Panc1 (cell line): ENCODE data around the gene NFATC2.

Source experiments
- POLR2AphosphoS5 ChIP-seq: IDR thresholded peaks from 2 replicates; pipeline ENCODE4 v1.6.1; 2012; ENCODE audit warnings: mild to moderate bottlenecking, low read depth, low read length, moderate library complexity
- REST ChIP-seq, 2 experiments: IDR thresholded peaks; 2 replicates each; pipeline ENCODE4 v1.6.1; 2011 to 2012; ENCODE audit warnings: low read depth in 2 of 2, control low read depth in 1 of 2, low read length in 1 of 2, mild to moderate bottlenecking in 1 of 2, moderate library complexity in 1 of 2; ENCODE audit not compliant: insufficient read depth in 1 of 2
- SIN3A ChIP-seq: IDR thresholded peaks from 2 replicates; pipeline ENCODE4 v1.6.1; 2012; ENCODE audit warnings: low read depth, mild to moderate bottlenecking, low read length, moderate library complexity, borderline replicate concordance; ENCODE audit not compliant: insufficient read depth
- TCF7L2 ChIP-seq: IDR thresholded peaks from 2 replicates; pipeline ENCODE4 v1.6.1; 2011; ENCODE audit warnings: mild to moderate bottlenecking, low read depth, low read length, inconsistent platforms
- TF ChIP-seq, protein P1 (sequence below): fragments of 450-650 bp; IDR thresholded peaks from 2 replicates; pipeline ENCODE4 v1.5.1; 2017; ENCODE audit warnings: mild to moderate bottlenecking

DNA sequence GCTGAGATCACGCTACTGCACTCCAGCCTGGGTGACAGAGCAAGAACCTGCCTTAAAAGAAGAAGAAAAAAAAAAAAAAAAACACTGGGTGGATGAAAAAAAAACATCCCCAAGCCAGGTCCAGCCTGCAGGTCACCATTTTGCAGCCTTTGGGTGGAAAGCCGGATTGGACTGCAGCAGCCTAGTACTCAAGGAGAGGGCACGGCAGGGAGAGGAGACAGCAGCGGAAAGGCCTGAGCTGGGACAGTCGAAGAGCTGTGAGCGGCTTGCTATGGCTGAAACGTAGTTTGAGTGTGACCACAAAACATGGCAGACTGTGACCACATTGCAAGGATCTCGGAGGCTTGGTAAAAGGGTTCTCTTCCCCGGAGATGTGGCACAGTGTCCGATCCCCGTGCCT is 173.0 kb downstream of the NFATC2 start:
- TF ChIP-seq REST (IDR thresholded peaks at IDR 0.05; ENCODE audit: insufficient read depth in 1 of 2, low read depth in 2 of 2, low read length in 1 of 2) (no peak), TCF7L2 (no peak), POLR2AphosphoS5 (no peak), SIN3A (no peak)
- TF ChIP-seq, protein P1, sequence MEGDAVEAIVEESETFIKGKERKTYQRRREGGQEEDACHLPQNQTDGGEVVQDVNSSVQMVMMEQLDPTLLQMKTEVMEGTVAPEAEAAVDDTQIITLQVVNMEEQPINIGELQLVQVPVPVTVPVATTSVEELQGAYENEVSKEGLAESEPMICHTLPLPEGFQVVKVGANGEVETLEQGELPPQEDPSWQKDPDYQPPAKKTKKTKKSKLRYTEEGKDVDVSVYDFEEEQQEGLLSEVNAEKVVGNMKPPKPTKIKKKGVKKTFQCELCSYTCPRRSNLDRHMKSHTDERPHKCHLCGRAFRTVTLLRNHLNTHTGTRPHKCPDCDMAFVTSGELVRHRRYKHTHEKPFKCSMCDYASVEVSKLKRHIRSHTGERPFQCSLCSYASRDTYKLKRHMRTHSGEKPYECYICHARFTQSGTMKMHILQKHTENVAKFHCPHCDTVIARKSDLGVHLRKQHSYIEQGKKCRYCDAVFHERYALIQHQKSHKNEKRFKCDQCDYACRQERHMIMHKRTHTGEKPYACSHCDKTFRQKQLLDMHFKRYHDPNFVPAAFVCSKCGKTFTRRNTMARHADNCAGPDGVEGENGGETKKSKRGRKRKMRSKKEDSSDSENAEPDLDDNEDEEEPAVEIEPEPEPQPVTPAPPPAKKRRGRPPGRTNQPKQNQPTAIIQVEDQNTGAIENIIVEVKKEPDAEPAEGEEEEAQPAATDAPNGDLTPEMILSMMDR, result no peak
